ENCODE measurements around the gene SND1.

Gene SND1

GRCh38 chr7:128128401-128128800 is 476.4 kb downstream of the SND1 start:
- FAIRE-seq = no peak

- no peak for FAIRE-seq
Observed at GRCh38 chr7:128129224-128129864, 477.4 kb downstream of the SND1 start.

GRCh38 chr7:128131115-128131514 is 479.1 kb downstream of the SND1 start:
- no peak for FAIRE-seq

- FAIRE-seq = no peak
Observed at GRCh38 chr7:128131731-128132130, 479.7 kb downstream of the SND1 start.

- no peak for FAIRE-seq
Observed at GRCh38 chr7:128132426-128133069, 480.6 kb downstream of the SND1 start.

- no peak for FAIRE-seq
Observed at GRCh38 chr7:128135159-128135514, 483.1 kb downstream of the SND1 start.

- FAIRE-seq = no peak
Observed at GRCh38 chr7:128135515-128136214, 483.7 kb downstream of the SND1 start.

- FAIRE-seq = no peak
Observed at GRCh38 chr7:128136215-128136597, 484.2 kb downstream of the SND1 start.

GRCh38 chr7:128137181-128137580 is 485.2 kb downstream of the SND1 start:
- no peak for FAIRE-seq

GRCh38 chr7:128139406-128139805 is 487.4 kb downstream of the SND1 start:
- no peak for FAIRE-seq

GRCh38 chr7:128141683-128142195 is 489.7 kb downstream of the SND1 start:
- no peak for FAIRE-seq
